NB4 (cell line): ENCODE data around the gene COL17A1.

ENCODE experiments used
- CTCF ChIP-seq: IDR thresholded peaks from one replicate; pipeline ENCODE4 v1.5.1; 2012; ENCODE audit warnings: low read depth, low read length
- MYC ChIP-seq: IDR thresholded peaks from 2 replicates; pipeline ENCODE4 v1.6.1; 2011; ENCODE audit warnings: low read depth, low read length
- POLR2A ChIP-seq: IDR thresholded peaks from 2 replicates; pipeline ENCODE4 v1.6.1; 2011; ENCODE audit warnings: mild to moderate bottlenecking; ENCODE audit not compliant: insufficient read length; ENCODE audit errors: extremely low read depth

GRCh38 chr10:104029521-104029860 is 56.2 kb downstream of the COL17A1 start:
- no peak for TF ChIP-seq CTCF
- TF ChIP-seq POLR2A, result no peak
- TF ChIP-seq MYC, result no peak
